ENCODE results near the gene KCNN4. TPM values are rescaled to one million over a fixed set of nuclear protein-coding genes. Genes with fewer than 3 reads are reported as not detected.

Gene KCNN4
- total RNA-seq, 1 experiment from 2014 or later, result 0.26 TPM

- Histone ChIP-seq H2BK15ac (ENCODE audit: low read depth, low read length) (no peak overlapping the region), H2BK5ac (ENCODE audit: insufficient read length, low read length) (no peak overlapping the region), H3K9ac (ENCODE audit: extremely low read depth, insufficient read length, low read length) (no peak overlapping the region), H2BK12ac (ENCODE audit: insufficient read length, low read depth, low read length) (no peak overlapping the region), H3K4ac (ENCODE audit: low read depth, low read length) (no peak overlapping the region), H3K18ac (ENCODE audit: insufficient read length, low read depth, low read length) (no peak overlapping the region), H3K9me3 (ENCODE audit: control insufficient read depth, low read depth, low read length) (no peaks in the 10 kb centered on the region), H2BK20ac (ENCODE audit: low read depth, low read length, poor library complexity, severe bottlenecking) (no peak overlapping the region), H3K23me2 (ENCODE audit: insufficient read length, low read depth, low read length, poor library complexity, severe bottlenecking) (no peaks in the 10 kb centered on the region), H3K79me1 (ENCODE audit: insufficient read depth, low read depth, low read length, poor library complexity, severe bottlenecking) (no peaks in the 10 kb centered on the region), H4K91ac (ENCODE audit: insufficient read length, low read depth, low read length) (no peak overlapping the region), H3K79me2 (ENCODE audit: insufficient read depth, low read length) (no peaks in the 10 kb centered on the region), H3K56ac (ENCODE audit: insufficient read length, low read depth, low read length) (no peak overlapping the region), H4K5ac (ENCODE audit: insufficient read length, low read depth, low read length) (no peak overlapping the region), H3K4me1 (ENCODE audit: insufficient read depth, low read length) (no peaks in the 10 kb centered on the region), H4K20me1 (ENCODE audit: control insufficient read depth, insufficient read depth, insufficient read length) (no peaks in the 10 kb centered on the region), H3T11ph (ENCODE audit: low read length) (no peak overlapping the region), H3K14ac (ENCODE audit: insufficient read depth, low read length) (no peak overlapping the region), H3K4me2 (ENCODE audit: insufficient read depth, insufficient read length, low read length) (no peak overlapping the region), H2BK120ac (ENCODE audit: low read depth, low read length, poor library complexity, severe bottlenecking) (no peak overlapping the region), H4K8ac (replicated peaks; ENCODE audit: insufficient read length, low read depth, low read length) (no peak overlapping the region), H2AK5ac (ENCODE audit: insufficient read length, low read length) (no peak overlapping the region), H3K23ac (ENCODE audit: insufficient read length, low read depth, low read length) (no peak overlapping the region), H2AFZ (ENCODE audit: low read length) (no peak overlapping the region), H3K27me3 (ENCODE audit: insufficient read depth, low read length) (no peaks in the 10 kb centered on the region), H3K27ac (ENCODE audit: insufficient read length, low read depth, low read length) (no peak overlapping the region)
- Mint-ChIP-seq H3K9me3 (peaks cover under 1 to 10% of the 10 kb centered on the region in 2 experiments; a peak in 4 of 5 replicates), H3K27me3 (ENCODE audit: low read depth) (peaks cover 28% of the 10 kb centered on the region), H3K4me3 (no peak overlapping the region), H3K27ac (no peak overlapping the region), H3K36me3 (ENCODE audit: insufficient read depth in 1 of 3, low read depth in 3 of 3) (no peaks in the 10 kb centered on the region), H3K4me1 (peaks cover 0 to 2% of the 10 kb centered on the region in 2 experiments; a peak in 2 of 4 replicates)
- no peak for DNase-seq
- no CpG with 5 or more reads among the region's 1 CpG for WGBS (ENCODE audit: extremely low coverage, insufficient read length, low lambda C conversion rate)
- TF ChIP-seq CTCF (conservative IDR thresholded peaks at IDR 0.05), result no peak
Measured at GRCh38 chr19:43811837-43812236, 31.1 kb upstream of the KCNN4 start.
